BJ (cell line): ENCODE results near the gene IL10RA. TPM values are rescaled to one million over a fixed set of nuclear protein-coding genes. Genes with fewer than 3 reads are reported as not detected.

Source experiments
- CTCF ChIA-PET: fragments of 350-600 bp; formaldehyde crosslinking; extraction: SDS; loops from one replicate; lab custom pipeline; 2021; ENCODE audit warnings: antibody characterized with exemption, inconsistent platforms; lab: Yijun Ruan, JAX
- POLR2A ChIA-PET: fragments of 300-600 bp; sonication (Branson Sonifier 250); formaldehyde crosslinking; extraction: SDS; loops from one replicate; lab custom pipeline; 2021; ENCODE audit warnings: antibody characterized with exemption; lab: Charles Lee
- DNase-seq: peaks from one replicate; pipeline ENCODE4 v3.0.0-alpha.2; 2011; ENCODE audit warnings: low read depth
- H3K27me3 ChIP-seq: 2 replicates; pipeline ENCODE4 v1.6.0; 2011; ENCODE audit warnings: low read length; ENCODE audit not compliant: control insufficient read depth, insufficient read depth
- H3K36me3 ChIP-seq: 2 replicates; pipeline ENCODE4 v1.5.1; 2011; ENCODE audit warnings: low read length; ENCODE audit not compliant: control insufficient read depth, insufficient read depth
- H3K4me3 ChIP-seq: 2 replicates; pipeline ENCODE4 v1.5.1; 2011; ENCODE audit warnings: low read depth, mild to moderate bottlenecking, control low read depth, low read length
- CTCF ChIP-seq: IDR thresholded peaks from 2 replicates; pipeline ENCODE4 v1.5.1; 2011; ENCODE audit warnings: low read depth, mild to moderate bottlenecking, control low read depth, inconsistent platforms, low read length, moderate library complexity; ENCODE audit not compliant: insufficient read depth
- polyA plus RNA-seq: library from polyadenylated mRNA; depleted of rRNA; stranded (reverse); fragments of >200 nt; gene quantifications from 2 replicates; pipeline ENCODE4 v1.2.3, GENCODE V29; 2011

IL10RA gene
- polyA plus RNA-seq, 1 experiment = not detected

- ChIA-PET POLR2A (no interaction called here), CTCF (interaction anchor here (0.5 to 11.8 kb wide), 7 partner anchors 11 to 220 kb away, joined by 3 to 176 read pairs (median 4); no protein-coding TSS in a partner anchor)
- no peaks in the 10 kb centered on the region for H3K27me3 ChIP-seq
- DNase-seq = no peak
- no peak overlapping the region for H3K4me3 ChIP-seq
- no peaks in the 10 kb centered on the region for H3K36me3 ChIP-seq
- no peak for TF ChIP-seq CTCF
Observed at GRCh38 chr11:117950993-117951961, 34.9 kb upstream of the IL10RA start.

- TF ChIP-seq CTCF = no peak
- ChIA-PET CTCF (interaction anchor here (2.9 to 11.8 kb wide), 2 partner anchors 109 to 146 kb away, joined by 9 to 176 read pairs; no protein-coding TSS in a partner anchor), POLR2A (no interaction called here)
- no peak for DNase-seq
- Histone ChIP-seq H3K4me3 (no peak overlapping the region), H3K36me3 (no peaks in the 10 kb centered on the region), H3K27me3 (no peaks in the 10 kb centered on the region)
Observed at GRCh38 chr11:117953024-117953671, 33.0 kb upstream of the IL10RA start.

GRCh38 chr11:117958949-117959348 is 27.2 kb upstream of the IL10RA start:
- Histone ChIP-seq H3K27me3 (no peaks in the 10 kb centered on the region), H3K4me3 (no peak overlapping the region), H3K36me3 (no peaks in the 10 kb centered on the region)
- TF ChIP-seq CTCF = no peak
- ChIA-PET CTCF (no interaction called here), POLR2A (no interaction called here)
- no peak for DNase-seq

- DNase-seq = no peak
- POLR2A ChIA-PET = no interaction called here
- H3K27me3 ChIP-seq = no peaks in the 10 kb centered on the region
- H3K36me3 ChIP-seq = no peaks in the 10 kb centered on the region
- no peak for TF ChIP-seq CTCF
- CTCF ChIA-PET = interaction anchor here (0.9 to 2.0 kb wide), 2 partner anchors 13 to 115 kb away, joined by 4 to 7 read pairs; no protein-coding TSS in a partner anchor
- H3K4me3 ChIP-seq = no peak overlapping the region
Observed at GRCh38 chr11:117959438-117960149, 26.6 kb upstream of the IL10RA start.

GRCh38 chr11:117960406-117960805 is 25.8 kb upstream of the IL10RA start:
- no peak for DNase-seq
- ChIA-PET CTCF (interaction anchor here (0.9 to 2.0 kb wide), 2 partner anchors 14 to 116 kb away, joined by 4 to 7 read pairs; no protein-coding TSS in a partner anchor), POLR2A (no interaction called here)
- Histone ChIP-seq H3K36me3 (no peaks in the 10 kb centered on the region), H3K4me3 (no peak overlapping the region), H3K27me3 (no peaks in the 10 kb centered on the region)
- no peak for TF ChIP-seq CTCF
